BE2C (cell line): Measurements from ENCODE around the gene MAOB.

ENCODE experiments used
- DNase-seq: peaks from one replicate; pipeline ENCODE4 v3.0.0-alpha.2; 2020
- H3K27me3 ChIP-seq: fragments of 250-450 bp; sonication (Bioruptor Pico); 2 replicates; pipeline ENCODE4 v1.5.1; 2020; ENCODE audit warnings: mild to moderate bottlenecking
- H3K36me3 ChIP-seq: fragments of 250-450 bp; sonication (Bioruptor Pico); 2 replicates; pipeline ENCODE4 v1.5.1; 2020; ENCODE audit warnings: mild to moderate bottlenecking
- H3K4me1 ChIP-seq: fragments of 250-450 bp; sonication (Bioruptor Pico); 2 replicates; pipeline ENCODE4 v1.5.1; 2020
- H3K4me3 ChIP-seq: 2 replicates; pipeline ENCODE4 v1.5.1; 2011; ENCODE audit warnings: low read depth, low read length
- H3K9me3 ChIP-seq: fragments of 250-450 bp; sonication (Bioruptor Pico); 2 replicates; pipeline ENCODE4 v1.5.1; 2020
- CTCF ChIP-seq: IDR thresholded peaks from 2 replicates; pipeline ENCODE4 v1.5.1; 2012; ENCODE audit warnings: mild to moderate bottlenecking, low read depth, low read length

Gene MAOB

DNA sequence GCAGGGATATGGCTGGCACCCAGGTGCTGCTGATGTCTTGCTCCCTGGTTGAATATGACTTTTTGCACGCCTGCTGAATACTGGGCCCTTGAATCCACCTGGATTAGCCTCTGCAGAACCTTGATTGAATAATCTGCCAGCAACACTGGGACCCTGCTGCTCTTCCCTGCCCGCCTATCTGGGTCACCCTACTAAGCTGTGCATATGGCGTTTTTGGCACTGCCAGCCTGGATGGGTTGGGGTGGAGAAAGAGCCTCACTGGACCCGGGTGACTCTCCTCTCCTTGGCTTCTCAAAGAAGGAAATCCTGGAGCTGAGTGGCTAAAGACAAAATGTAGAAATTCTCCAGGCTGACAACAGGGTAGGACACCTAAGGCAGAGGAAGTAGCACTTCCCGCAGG is 126.2 kb downstream of the MAOB start:
- no peaks in the 10 kb centered on the region for H3K4me1 ChIP-seq
- H3K4me3 ChIP-seq = no peak overlapping the region
- H3K36me3 ChIP-seq = no peaks in the 10 kb centered on the region
- H3K9me3 ChIP-seq = no peaks in the 10 kb centered on the region
- no peak for TF ChIP-seq CTCF
- DNase-seq = no peak
- H3K27me3 ChIP-seq = no peaks in the 10 kb centered on the region

GRCh38 chrX:43753637-43754036 is 128.6 kb downstream of the MAOB start:
- TF ChIP-seq CTCF = no peak
- H3K36me3 ChIP-seq = no peaks in the 10 kb centered on the region
- DNase-seq = no peak

DNA sequence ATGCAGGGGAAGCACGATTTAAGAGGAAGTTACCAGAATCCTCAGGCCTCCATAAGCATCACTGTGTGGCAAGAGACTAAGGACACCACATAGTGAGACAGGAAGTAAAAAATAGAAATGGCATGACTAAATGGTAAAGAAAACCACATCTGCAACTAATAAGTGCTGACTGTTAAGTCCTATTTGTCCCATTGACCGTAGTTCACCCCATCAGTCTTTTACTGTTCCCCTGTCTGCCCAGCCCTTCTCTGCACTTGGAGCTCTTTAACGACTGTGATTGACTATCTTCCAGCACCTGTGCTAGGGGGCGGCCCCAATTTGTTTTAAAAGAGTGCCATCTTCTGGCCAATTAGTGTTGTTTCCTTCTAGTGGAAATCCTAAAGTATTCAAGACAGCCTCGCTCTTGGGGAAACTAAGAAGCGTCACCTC is 132.0 kb downstream of the MAOB start:
- Histone ChIP-seq H3K36me3 (no peaks in the 10 kb centered on the region), H3K4me1 (no peaks in the 10 kb centered on the region), H3K27me3 (no peaks in the 10 kb centered on the region), H3K4me3 (no peak overlapping the region), H3K9me3 (no peaks in the 10 kb centered on the region)
- peak; percentile 36 for TF ChIP-seq CTCF
- DNase-seq = peak; percentile 24

More at GRCh38 chrX:43753637-43754036, 128.6 kb downstream of the MAOB start:
- H3K9me3 ChIP-seq = no peaks in the 10 kb centered on the region
- no peaks in the 10 kb centered on the region for H3K27me3 ChIP-seq
- H3K4me1 ChIP-seq = no peaks in the 10 kb centered on the region
- H3K4me3 ChIP-seq = no peak overlapping the region

DNA sequence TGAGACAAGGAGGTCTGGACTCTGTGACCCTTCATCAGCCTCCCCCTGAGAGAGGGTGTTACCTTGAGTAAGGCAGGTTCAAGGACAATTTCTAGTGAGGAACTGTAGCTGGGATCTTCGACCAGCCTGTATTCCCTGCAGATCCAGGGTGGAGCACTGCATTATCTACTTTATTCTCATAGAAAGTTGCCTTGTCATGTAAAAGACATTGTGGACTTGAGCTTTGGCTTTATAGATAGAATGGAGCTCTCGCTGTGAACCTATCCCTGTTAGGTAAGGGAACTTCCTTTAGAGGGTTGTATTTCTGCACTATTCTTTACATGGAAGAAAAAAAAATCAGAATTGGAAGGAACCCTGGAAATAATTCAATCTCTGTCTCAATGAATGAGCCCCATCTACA is 134.8 kb downstream of the MAOB start:
- Histone ChIP-seq H3K4me3 (no peak overlapping the region), H3K4me1 (no peaks in the 10 kb centered on the region), H3K9me3 (no peaks in the 10 kb centered on the region), H3K27me3 (no peaks in the 10 kb centered on the region), H3K36me3 (no peaks in the 10 kb centered on the region)
- DNase-seq = no peak
- no peak for TF ChIP-seq CTCF

DNA sequence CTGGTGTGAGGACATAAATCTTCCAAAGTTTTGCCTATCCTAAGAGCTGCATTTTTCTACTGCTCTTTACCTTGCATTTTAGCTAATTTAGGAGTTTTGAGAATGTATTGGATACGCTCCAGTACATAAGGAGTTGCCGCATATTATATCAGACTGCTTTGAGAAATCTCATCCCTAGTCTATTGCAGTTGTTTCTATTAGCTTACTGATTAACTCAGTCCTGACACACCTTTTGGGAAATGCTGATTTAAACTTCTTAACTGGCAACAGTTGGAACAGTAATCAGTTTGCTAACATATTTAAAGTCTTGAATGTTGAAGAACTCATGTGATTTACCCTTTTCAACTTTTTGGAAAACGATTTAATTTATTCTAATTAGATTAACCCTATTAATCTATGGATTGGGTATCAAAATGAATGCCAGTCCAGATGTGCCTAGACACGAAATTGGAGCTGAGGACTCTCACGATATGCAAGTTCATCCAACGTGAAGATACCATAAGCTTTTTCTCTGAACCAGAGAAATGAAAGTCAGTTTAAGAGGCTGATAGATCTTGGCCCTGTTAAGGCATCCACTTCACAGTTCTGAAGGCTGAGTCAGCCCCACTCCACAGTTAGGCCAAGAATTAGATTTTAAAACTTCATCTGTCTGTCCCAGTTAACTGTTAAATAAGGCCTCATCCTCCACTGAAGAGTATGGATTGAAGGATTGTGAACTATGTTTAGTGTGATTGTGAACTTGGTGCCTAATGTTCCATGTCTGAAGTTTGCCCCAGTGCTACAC is 136.1 kb downstream of the MAOB start:
- Histone ChIP-seq H3K4me1 (no peaks in the 10 kb centered on the region), H3K9me3 (no peaks in the 10 kb centered on the region), H3K4me3 (no peak overlapping the region), H3K27me3 (no peaks in the 10 kb centered on the region), H3K36me3 (no peaks in the 10 kb centered on the region)
- TF ChIP-seq CTCF = no peak
- no peak for DNase-seq

DNA sequence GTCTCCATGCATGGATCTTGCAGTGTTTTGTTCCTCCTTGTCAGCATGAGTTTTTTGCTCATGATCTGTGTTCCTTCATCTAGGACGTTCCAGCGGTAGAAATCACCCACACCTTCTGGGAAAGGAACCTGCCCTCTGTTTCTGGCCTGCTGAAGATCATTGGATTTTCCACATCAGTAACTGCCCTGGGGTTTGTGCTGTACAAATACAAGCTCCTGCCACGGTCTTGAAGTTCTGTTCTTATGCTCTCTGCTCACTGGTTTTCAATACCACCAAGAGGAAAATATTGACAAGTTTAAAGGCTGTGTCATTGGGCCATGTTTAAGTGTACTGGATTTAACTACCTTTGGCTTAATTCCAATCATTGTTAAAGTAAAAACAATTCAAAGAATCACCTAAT is 138.0 kb downstream of the MAOB start:
- H3K9me3 ChIP-seq = no peaks in the 10 kb centered on the region
- H3K4me3 ChIP-seq = no peak overlapping the region
- H3K36me3 ChIP-seq = no peaks in the 10 kb centered on the region
- no peaks in the 10 kb centered on the region for H3K27me3 ChIP-seq
- no peak for TF ChIP-seq CTCF
- DNase-seq = no peak
- no peaks in the 10 kb centered on the region for H3K4me1 ChIP-seq
